HepG2 (cell line): ENCODE measurements around the gene NEK8. TPM values are rescaled to one million over a fixed set of nuclear protein-coding genes. Genes with fewer than 3 reads are reported as not detected.

ENCODE experiments used
- AKAP8 ChIP-seq: sonication (generic); formaldehyde crosslinking; IDR thresholded peaks from 2 replicates; pipeline ENCODE4 v1.5.1; 2020; ENCODE audit warnings: mild to moderate bottlenecking, missing genetic modification reagents
- ATAD3A ChIP-seq: sonication (generic); formaldehyde crosslinking; IDR thresholded peaks from 2 replicates; pipeline ENCODE4 v1.4.0; 2020; ENCODE audit warnings: missing genetic modification reagents
- DNMT3B ChIP-seq: conservative IDR thresholded peaks from 2 replicates; pipeline ENCODE4 v1.6.1; 2016; ENCODE audit warnings: missing biosample characterization, control low read depth
- HOXD1 ChIP-seq: sonication (generic); formaldehyde crosslinking; IDR thresholded peaks from 2 replicates; pipeline ENCODE4 v1.5.0; 2020; ENCODE audit warnings: missing genetic modification reagents
- MED1 ChIP-seq: sonication (generic); formaldehyde crosslinking; IDR thresholded peaks from 2 replicates; pipeline ENCODE4 v1.4.0; 2020; ENCODE audit warnings: missing genetic modification reagents
- PTBP1 ChIP-seq: fragments of 200-400 bp; formaldehyde crosslinking; IDR thresholded peaks from 2 replicates; pipeline ENCODE4 v1.6.1; 2018; ENCODE audit warnings: low read length, low read depth; ENCODE audit not compliant: poor library complexity, severe bottlenecking
- REPIN1 ChIP-seq: sonication (generic); formaldehyde crosslinking; IDR thresholded peaks from 2 replicates; pipeline ENCODE4 v1.8.0; 2022; ENCODE audit warnings: missing genetic modification reagents, low read depth, mild to moderate bottlenecking, borderline replicate concordance
- SOX6 ChIP-seq, 2 experiments: fragments of 450-650 bp in 1 of 2; sonication (generic) in 1 of 2; formaldehyde crosslinking in 1 of 2; IDR thresholded peaks; 2 replicates each; pipeline versions ENCODE4 v1.4.0 to v1.6.1; 2017 to 2020; ENCODE audit warnings: antibody characterized with exemption in 1 of 2, mild to moderate bottlenecking in 1 of 2, missing genetic modification reagents in 1 of 2
- SRSF1 ChIP-seq: fragments of 200-400 bp; formaldehyde crosslinking; optimal IDR thresholded peaks from 2 replicates; pipeline ENCODE3; 2017; ENCODE audit warnings: mild to moderate bottlenecking, low read depth, low read length, moderate library complexity
- THAP11 ChIP-seq: IDR thresholded peaks from 2 replicates; pipeline ENCODE4 v1.6.1; 2016; ENCODE audit warnings: missing biosample characterization, missing genetic modification reagents
- ZNF264 ChIP-seq: sonication (generic); formaldehyde crosslinking; IDR thresholded peaks from 2 replicates; pipeline ENCODE4 v1.4.0; 2020; ENCODE audit warnings: missing genetic modification reagents
- ZNF326 ChIP-seq: sonication (generic); formaldehyde crosslinking; IDR thresholded peaks from 2 replicates; pipeline ENCODE4 v1.4.0; 2020; ENCODE audit warnings: missing genetic modification reagents, borderline replicate concordance
- ZNF512B ChIP-seq: sonication (generic); formaldehyde crosslinking; IDR thresholded peaks from 2 replicates; pipeline ENCODE4 v1.5.1; 2020; ENCODE audit warnings: missing genetic modification reagents, mild to moderate bottlenecking, borderline replicate concordance
- polyA plus RNA-seq, 8 experiments: library from polyadenylated mRNA; depleted of rRNA in 3 of 8; stranded (reverse) in 7 of 8; unstranded in 1 of 8; fragments of >200 nt; fragmentation: Illumina TruSeq in 4 of 8; extraction: Trizol in 4 of 8; gene quantifications; 2 replicates each; pipeline versions ENCODE4 v1.2.1 to v1.2.3, GENCODE V29; 2011 to 2016; ENCODE audit warnings: low read depth in 4 of 8, missing spikeins in 1 of 8, mixed read lengths in 1 of 8; ENCODE audit not compliant: insufficient read depth in 1 of 8
- total RNA-seq, 5 experiments: library from RNA; depleted of rRNA; stranded (reverse); fragments of >200 nt; fragmentation: Illumina TruSeq; extraction: Trizol; gene quantifications; 2 replicates each; pipeline ENCODE4 v1.2.3, GENCODE V29; 2016; ENCODE audit warnings: low read depth in 1 of 5
- TF ChIP-seq, protein P1 (sequence below): sonication (generic); formaldehyde crosslinking; IDR thresholded peaks from 2 replicates; pipeline ENCODE4 v1.4.0; 2020; ENCODE audit warnings: mild to moderate bottlenecking, missing genetic modification reagents
- TF ChIP-seq, protein P2 (sequence below): sonication (generic); formaldehyde crosslinking; IDR thresholded peaks from 2 replicates; pipeline ENCODE4 v1.4.0; 2020; ENCODE audit warnings: missing genetic modification reagents
- TF ChIP-seq, protein P3 (sequence below): sonication (generic); formaldehyde crosslinking; conservative IDR thresholded peaks from 2 replicates; pipeline ENCODE4 v1.4.0; 2020; ENCODE audit warnings: missing genetic modification reagents
- TF ChIP-seq, protein P4 (sequence below): sonication (generic); formaldehyde crosslinking; IDR thresholded peaks from 2 replicates; pipeline ENCODE4 v1.8.0; 2022; ENCODE audit warnings: mild to moderate bottlenecking, missing genetic modification reagents, borderline replicate concordance
- TF ChIP-seq, protein P5 (sequence below): sonication (generic); formaldehyde crosslinking; IDR thresholded peaks from 2 replicates; pipeline ENCODE4 v1.4.0; 2020; ENCODE audit warnings: missing genetic modification reagents; ENCODE audit errors: not compliant biosample characterization

The NEK8 gene
- total and polyA plus RNA-seq, 2 of the 13 experiments (the other 11 are each of a cell fraction or from before 2014, with no cell fraction given) = 5.8 to 13.5 TPM

- TF ChIP-seq, protein P1, sequence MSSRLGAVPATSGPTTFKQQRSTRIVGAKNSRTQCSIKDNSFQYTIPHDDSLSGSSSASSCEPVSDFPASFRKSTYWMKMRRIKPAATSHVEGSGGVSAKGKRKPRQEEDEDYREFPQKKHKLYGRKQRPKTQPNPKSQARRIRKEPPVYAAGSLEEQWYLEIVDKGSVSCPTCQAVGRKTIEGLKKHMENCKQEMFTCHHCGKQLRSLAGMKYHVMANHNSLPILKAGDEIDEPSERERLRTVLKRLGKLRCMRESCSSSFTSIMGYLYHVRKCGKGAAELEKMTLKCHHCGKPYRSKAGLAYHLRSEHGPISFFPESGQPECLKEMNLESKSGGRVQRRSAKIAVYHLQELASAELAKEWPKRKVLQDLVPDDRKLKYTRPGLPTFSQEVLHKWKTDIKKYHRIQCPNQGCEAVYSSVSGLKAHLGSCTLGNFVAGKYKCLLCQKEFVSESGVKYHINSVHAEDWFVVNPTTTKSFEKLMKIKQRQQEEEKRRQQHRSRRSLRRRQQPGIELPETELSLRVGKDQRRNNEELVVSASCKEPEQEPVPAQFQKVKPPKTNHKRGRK (CRISPR knock-in tag) = no peak
- TF ChIP-seq ZNF326 (CRISPR knock-in tag) (0 out of 2 replicates have a peak, but pooled peaks have one; percentile 41), SOX6 (IDR thresholded peaks at IDR 0.05) (no peak), SOX6 (CRISPR knock-in tag; IDR thresholded peaks at IDR 0.05) (peak; percentile 33), THAP11 (CRISPR knock-in tag) (peak; percentile 69), ATAD3A (no peak), SRSF1 (no peak), AKAP8 (CRISPR knock-in tag) (peak; percentile 69), PTBP1 (peak; percentile 79), ZNF264 (CRISPR knock-in tag) (no peak), REPIN1 (CRISPR knock-in tag) (peak; percentile 66), DNMT3B (CRISPR knock-in tag) (no peak), HOXD1 (peak; percentile 42; the same call in 1 of the 2 replicates), ZNF512B (peak; percentile 43; the same call in 1 of the 2 replicates), MED1 (CRISPR knock-in tag) (peak; percentile 58; the same call in 1 of the 2 replicates)
- TF ChIP-seq, protein P2, sequence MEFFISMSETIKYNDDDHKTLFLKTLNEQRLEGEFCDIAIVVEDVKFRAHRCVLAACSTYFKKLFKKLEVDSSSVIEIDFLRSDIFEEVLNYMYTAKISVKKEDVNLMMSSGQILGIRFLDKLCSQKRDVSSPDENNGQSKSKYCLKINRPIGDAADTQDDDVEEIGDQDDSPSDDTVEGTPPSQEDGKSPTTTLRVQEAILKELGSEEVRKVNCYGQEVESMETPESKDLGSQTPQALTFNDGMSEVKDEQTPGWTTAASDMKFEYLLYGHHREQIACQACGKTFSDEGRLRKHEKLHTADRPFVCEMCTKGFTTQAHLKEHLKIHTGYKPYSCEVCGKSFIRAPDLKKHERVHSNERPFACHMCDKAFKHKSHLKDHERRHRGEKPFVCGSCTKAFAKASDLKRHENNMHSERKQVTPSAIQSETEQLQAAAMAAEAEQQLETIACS (CRISPR knock-in tag) = 0 out of 2 replicates have a peak, but pooled peaks have one; percentile 38
- TF ChIP-seq, protein P3, sequence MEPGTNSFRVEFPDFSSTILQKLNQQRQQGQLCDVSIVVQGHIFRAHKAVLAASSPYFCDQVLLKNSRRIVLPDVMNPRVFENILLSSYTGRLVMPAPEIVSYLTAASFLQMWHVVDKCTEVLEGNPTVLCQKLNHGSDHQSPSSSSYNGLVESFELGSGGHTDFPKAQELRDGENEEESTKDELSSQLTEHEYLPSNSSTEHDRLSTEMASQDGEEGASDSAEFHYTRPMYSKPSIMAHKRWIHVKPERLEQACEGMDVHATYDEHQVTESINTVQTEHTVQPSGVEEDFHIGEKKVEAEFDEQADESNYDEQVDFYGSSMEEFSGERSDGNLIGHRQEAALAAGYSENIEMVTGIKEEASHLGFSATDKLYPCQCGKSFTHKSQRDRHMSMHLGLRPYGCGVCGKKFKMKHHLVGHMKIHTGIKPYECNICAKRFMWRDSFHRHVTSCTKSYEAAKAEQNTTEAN = no peak; the same call in 1 of the 2 replicates
- TF ChIP-seq, protein P4, sequence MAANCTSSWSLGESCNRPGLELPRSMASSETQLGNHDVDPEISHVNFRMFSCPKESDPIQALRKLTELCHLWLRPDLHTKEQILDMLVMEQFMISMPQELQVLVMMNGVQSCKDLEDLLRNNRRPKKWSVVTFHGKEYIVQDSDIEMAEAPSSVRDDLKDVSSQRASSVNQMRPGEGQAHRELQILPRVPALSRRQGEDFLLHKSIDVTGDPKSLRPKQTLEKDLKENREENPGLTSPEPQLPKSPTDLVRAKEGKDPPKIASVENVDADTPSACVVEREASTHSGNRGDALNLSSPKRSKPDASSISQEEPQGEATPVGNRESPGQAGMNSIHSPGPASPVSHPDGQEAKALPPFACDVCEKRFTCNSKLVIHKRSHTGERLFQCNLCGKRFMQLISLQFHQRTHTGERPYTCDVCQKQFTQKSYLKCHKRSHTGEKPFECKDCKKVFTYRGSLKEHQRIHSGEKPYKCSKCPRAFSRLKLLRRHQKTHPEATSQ = 0 out of 2 replicates have a peak, but pooled peaks have one; percentile 34
- TF ChIP-seq, protein P5, sequence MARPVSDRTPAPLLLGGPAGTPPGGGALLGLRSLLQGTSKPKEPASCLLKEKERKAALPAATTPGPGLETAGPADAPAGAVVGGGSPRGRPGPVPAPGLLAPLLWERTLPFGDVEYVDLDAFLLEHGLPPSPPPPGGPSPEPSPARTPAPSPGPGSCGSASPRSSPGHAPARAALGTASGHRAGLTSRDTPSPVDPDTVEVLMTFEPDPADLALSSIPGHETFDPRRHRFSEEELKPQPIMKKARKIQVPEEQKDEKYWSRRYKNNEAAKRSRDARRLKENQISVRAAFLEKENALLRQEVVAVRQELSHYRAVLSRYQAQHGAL (CRISPR knock-in tag) = peak; percentile 8
These were observed at the start of gene NEK8 (continued) for GRCh38 chr17:28728364-28729200.
